BJ (cell line): ENCODE measurements around the gene THSD7B. TPM values are rescaled to one million over a fixed set of nuclear protein-coding genes. Genes with fewer than 3 reads are reported as not detected.

Source experiments
- CTCF ChIA-PET: fragments of 350-600 bp; formaldehyde crosslinking; extraction: SDS; loops from one replicate; lab custom pipeline; 2021; ENCODE audit warnings: antibody characterized with exemption, inconsistent platforms; lab: Yijun Ruan, JAX
- POLR2A ChIA-PET: fragments of 300-600 bp; sonication (Branson Sonifier 250); formaldehyde crosslinking; extraction: SDS; loops from one replicate; lab custom pipeline; 2021; ENCODE audit warnings: antibody characterized with exemption; lab: Charles Lee
- DNase-seq: peaks from one replicate; pipeline ENCODE4 v3.0.0-alpha.2; 2011; ENCODE audit warnings: low read depth
- H3K27me3 ChIP-seq: 2 replicates; pipeline ENCODE4 v1.6.0; 2011; ENCODE audit warnings: low read length; ENCODE audit not compliant: control insufficient read depth, insufficient read depth
- H3K36me3 ChIP-seq: 2 replicates; pipeline ENCODE4 v1.5.1; 2011; ENCODE audit warnings: low read length; ENCODE audit not compliant: control insufficient read depth, insufficient read depth
- H3K4me3 ChIP-seq: 2 replicates; pipeline ENCODE4 v1.5.1; 2011; ENCODE audit warnings: low read depth, mild to moderate bottlenecking, control low read depth, low read length
- polyA plus RNA-seq: library from polyadenylated mRNA; depleted of rRNA; stranded (reverse); fragments of >200 nt; gene quantifications from 2 replicates; pipeline ENCODE4 v1.2.3, GENCODE V29; 2011
- TF ChIP-seq, protein P1 (sequence below): IDR thresholded peaks from 2 replicates; pipeline ENCODE4 v1.5.1; 2011; ENCODE audit warnings: low read depth, mild to moderate bottlenecking, control low read depth, inconsistent platforms, low read length, moderate library complexity; ENCODE audit not compliant: insufficient read depth

Gene THSD7B
- polyA plus RNA-seq, 1 experiment: 0.13 TPM

DNA sequence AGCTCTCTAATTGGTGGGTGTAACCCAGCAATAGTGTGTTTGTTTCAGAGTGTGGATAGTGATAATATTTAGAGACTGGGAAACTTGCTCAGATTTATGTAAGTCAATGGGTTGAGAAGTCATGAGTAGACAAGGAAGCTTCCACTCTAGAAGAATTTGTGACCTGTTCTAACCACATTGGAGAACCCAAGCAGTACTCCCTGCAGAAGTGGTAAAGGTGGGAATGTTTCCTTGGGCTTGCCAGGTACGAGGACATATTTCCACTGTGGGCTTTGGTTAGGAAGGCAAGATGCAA, 350.4 kb downstream of the THSD7B start:
- TF ChIP-seq, protein P1, sequence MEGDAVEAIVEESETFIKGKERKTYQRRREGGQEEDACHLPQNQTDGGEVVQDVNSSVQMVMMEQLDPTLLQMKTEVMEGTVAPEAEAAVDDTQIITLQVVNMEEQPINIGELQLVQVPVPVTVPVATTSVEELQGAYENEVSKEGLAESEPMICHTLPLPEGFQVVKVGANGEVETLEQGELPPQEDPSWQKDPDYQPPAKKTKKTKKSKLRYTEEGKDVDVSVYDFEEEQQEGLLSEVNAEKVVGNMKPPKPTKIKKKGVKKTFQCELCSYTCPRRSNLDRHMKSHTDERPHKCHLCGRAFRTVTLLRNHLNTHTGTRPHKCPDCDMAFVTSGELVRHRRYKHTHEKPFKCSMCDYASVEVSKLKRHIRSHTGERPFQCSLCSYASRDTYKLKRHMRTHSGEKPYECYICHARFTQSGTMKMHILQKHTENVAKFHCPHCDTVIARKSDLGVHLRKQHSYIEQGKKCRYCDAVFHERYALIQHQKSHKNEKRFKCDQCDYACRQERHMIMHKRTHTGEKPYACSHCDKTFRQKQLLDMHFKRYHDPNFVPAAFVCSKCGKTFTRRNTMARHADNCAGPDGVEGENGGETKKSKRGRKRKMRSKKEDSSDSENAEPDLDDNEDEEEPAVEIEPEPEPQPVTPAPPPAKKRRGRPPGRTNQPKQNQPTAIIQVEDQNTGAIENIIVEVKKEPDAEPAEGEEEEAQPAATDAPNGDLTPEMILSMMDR: no peak
- no peak overlapping the region for H3K4me3 ChIP-seq
- CTCF ChIA-PET: no interaction called here
- POLR2A ChIA-PET: no interaction called here
- no peaks in the 10 kb centered on the region for H3K27me3 ChIP-seq
- DNase-seq: no peak
- H3K36me3 ChIP-seq: no peaks in the 10 kb centered on the region

DNA sequence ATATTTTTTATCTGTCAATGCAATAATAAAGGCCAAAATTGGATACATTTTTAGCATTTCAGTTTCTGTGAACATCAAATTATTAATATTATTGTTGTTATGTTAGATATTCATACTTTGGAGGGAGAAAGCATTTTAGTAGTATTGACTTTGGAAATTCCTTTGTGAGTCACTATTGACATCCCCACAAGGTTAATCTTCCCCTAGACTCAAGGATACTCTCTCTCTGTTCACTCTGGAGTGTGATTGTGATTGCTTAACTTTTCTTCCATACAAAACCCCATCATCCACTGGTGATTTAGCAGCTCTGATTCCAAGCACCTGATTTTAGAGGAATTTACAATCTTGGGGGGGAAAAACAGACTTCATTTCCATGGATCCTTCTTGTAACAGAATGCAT, 352.0 kb downstream of the THSD7B start:
- Histone ChIP-seq H3K4me3 (no peak overlapping the region), H3K36me3 (no peaks in the 10 kb centered on the region), H3K27me3 (no peaks in the 10 kb centered on the region)
- no peak for DNase-seq
- TF ChIP-seq, protein P1: no peak
- CTCF ChIA-PET: interaction anchor here (0.6 to 1.3 kb wide), 4 partner anchors 8 to 318 kb away, joined by 3 read pairs; no protein-coding TSS in a partner anchor
- POLR2A ChIA-PET: no interaction called here

DNA sequence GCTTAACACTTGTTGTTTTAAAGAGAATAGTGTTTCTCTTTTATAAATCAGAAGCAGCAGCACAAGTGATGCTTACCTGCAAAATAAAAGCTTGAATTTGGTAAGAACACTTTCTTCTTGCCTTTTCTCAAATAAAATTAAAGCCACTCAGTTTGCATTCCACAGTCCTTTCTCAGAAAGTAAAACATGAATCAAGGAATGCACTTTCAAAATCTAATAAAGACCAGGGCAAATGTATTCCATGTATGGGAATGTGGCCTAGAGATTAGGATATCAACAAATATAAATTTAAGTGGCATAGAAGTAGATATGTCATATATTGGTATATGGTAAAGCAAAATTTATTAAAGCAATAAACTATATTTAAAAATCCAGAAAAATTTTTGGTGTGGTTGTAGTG, 352.8 kb downstream of the THSD7B start:
- POLR2A ChIA-PET: no interaction called here
- DNase-seq: no peak
- Histone ChIP-seq H3K4me3 (no peak overlapping the region), H3K36me3 (no peaks in the 10 kb centered on the region), H3K27me3 (no peaks in the 10 kb centered on the region)
- CTCF ChIA-PET: interaction anchor here (1.0 to 1.1 kb wide), 2 partner anchors 8 to 11 kb away, joined by 3 read pairs; no protein-coding TSS in a partner anchor
- TF ChIP-seq, protein P1: no peak

DNA sequence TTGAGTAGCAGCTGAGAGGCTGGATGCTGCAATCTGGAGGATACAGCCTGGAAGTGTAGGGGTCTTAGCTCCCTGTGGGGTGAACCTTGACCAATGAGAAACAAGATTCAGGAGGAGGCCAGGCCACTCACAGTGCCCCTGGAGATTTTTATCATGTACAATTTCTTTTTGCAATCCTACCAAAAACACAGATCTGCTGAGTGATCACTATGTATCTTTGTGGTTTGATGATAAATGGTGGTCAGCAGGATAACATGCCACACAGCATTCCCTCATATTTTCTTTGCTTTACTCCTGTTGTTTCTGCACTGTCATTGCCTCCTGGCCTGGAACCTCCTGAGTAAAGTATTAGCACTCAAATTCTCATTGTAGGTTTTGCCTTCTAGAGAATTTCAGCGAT, 357.9 kb downstream of the THSD7B start:
- DNase-seq: no peak

DNA sequence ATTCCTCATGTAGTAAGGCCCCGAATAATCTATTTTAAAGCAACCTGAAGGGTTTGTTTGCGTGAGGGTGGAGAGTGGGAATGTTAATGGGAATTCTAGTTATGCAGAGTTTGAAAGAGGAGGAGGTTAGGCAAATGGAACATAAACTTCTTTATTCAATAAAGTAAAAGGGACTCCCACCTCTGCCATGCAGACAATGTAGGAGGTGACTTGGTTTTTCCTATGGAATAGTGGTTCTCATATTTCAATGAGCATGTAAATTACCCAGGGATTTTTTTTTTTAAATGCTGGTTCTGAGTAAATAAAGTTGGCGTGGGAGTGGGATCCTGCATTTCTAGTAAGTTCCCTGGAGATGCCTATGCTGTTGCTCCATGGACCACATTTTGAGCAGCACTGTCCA, 367.9 kb downstream of the THSD7B start:
- ChIA-PET POLR2A (no interaction called here), CTCF (no interaction called here)
- TF ChIP-seq, protein P1: no peak

More for the DNA sequence above, 357.9 kb downstream of the THSD7B start:
- ChIA-PET POLR2A (no interaction called here), CTCF (no interaction called here)
- Histone ChIP-seq H3K36me3 (no peaks in the 10 kb centered on the region), H3K4me3 (no peak overlapping the region), H3K27me3 (no peaks in the 10 kb centered on the region)
- TF ChIP-seq, protein P1: no peak

More for the DNA sequence above, 367.9 kb downstream of the THSD7B start:
- Histone ChIP-seq H3K4me3 (no peak overlapping the region), H3K27me3 (no peaks in the 10 kb centered on the region), H3K36me3 (no peaks in the 10 kb centered on the region)
- no peak for DNase-seq
